GM12873 (cell line): ENCODE data around the gene TUBGCP6.

Experiments
- CTCF ChIP-seq: IDR thresholded peaks from 2 replicates; pipeline ENCODE4 v1.5.1; 2012; ENCODE audit warnings: low read depth, mild to moderate bottlenecking, moderate library complexity, low read length, control low read depth; ENCODE audit not compliant: insufficient read depth; ENCODE audit errors: missing control alignments

Gene TUBGCP6

GRCh38 chr22:50260434-50260800, 15.6 kb upstream of the TUBGCP6 start:
- TF ChIP-seq CTCF = no peak

- no peak for TF ChIP-seq CTCF
Measured at GRCh38 chr22:50259302-50259701, 14.5 kb upstream of the TUBGCP6 start.

- TF ChIP-seq CTCF = no peak
Measured at GRCh38 chr22:50258361-50259292, 13.8 kb upstream of the TUBGCP6 start.

- no peak for TF ChIP-seq CTCF
Measured at GRCh38 chr22:50257451-50258360, 12.9 kb upstream of the TUBGCP6 start.

GRCh38 chr22:50257041-50257440, 12.2 kb upstream of the TUBGCP6 start:
- TF ChIP-seq CTCF = no peak

- TF ChIP-seq CTCF = no peak
Measured at GRCh38 chr22:50256258-50256862, 11.5 kb upstream of the TUBGCP6 start.

- no peak for TF ChIP-seq CTCF
Measured at GRCh38 chr22:50255607-50256006, 10.8 kb upstream of the TUBGCP6 start.
